K562 (cell line): ENCODE results near the gene DEF6. TPM values are rescaled to one million over a fixed set of nuclear protein-coding genes. Genes with fewer than 3 reads are reported as not detected.
A peak's percentile ranks its signal among the peaks of the same experiment; 100 is the strongest.

Experiments
- ATAC-seq: fragments of 200-7000 bp; cut with Tn5 transposase; 3 replicates; pipeline ENCODE4 v1.9.1; 2020; ENCODE audit warnings: moderate library complexity
- BruUV-seq: library from RNA; stranded (reverse); fragments of 400-500 nt; replicated peaks from 2 replicates; lab custom pipeline; 2021; lab: Mats Ljungman, UMichigan
- CTCF ChIA-PET: fragments of 300-600 bp; formaldehyde crosslinking; extraction: SDS; loops from one replicate; lab custom pipeline; 2021; ENCODE audit warnings: low intra/inter-chr PET ratio; lab: Yijun Ruan, JAX
- POLR2A ChIA-PET: fragments of 300-600, 350-650 bp; sonication (Branson Sonifier 250); formaldehyde crosslinking; extraction: SDS; loops from one replicate; lab custom pipeline; 2021; ENCODE audit warnings: antibody characterized with exemption, inconsistent platforms; lab: Yijun Ruan, JAX
- DNase-seq, 4 experiments: peaks; one replicate each; pipeline versions ENCODE4 v3.0.0 to v3.0.0-alpha.2; 2011 to 2018; ENCODE audit warnings: low spot score in 3 of 4, mixed read lengths in 3 of 4; ENCODE audit errors: extremely low read depth in 1 of 4
- FAIRE-seq: peaks from 2 replicates; lab custom pipeline; 2011; peaks lifted over from hg19 to GRCh38; lab: Jason Lieb, UNC
- H2AFZ ChIP-seq: 2 replicates; pipeline ENCODE4 v1.6.0; 2011; ENCODE audit warnings: low read depth, low read length, control low read depth, inconsistent platforms
- H3K27ac ChIP-seq: fragments of 200-600 bp; 3 replicates; pipeline ENCODE4 v1.8.0; 2011; ENCODE audit warnings: low read depth, mild to moderate bottlenecking, control low read depth, inconsistent platforms, low read length, moderate library complexity, mixed read lengths; ENCODE audit errors: extremely low read depth
- H3K27me3 ChIP-seq, 2 experiments: fragments of 300-600 bp in 1 of 2; 2 replicates in 1 of 2; 3 replicates in 1 of 2; pipeline versions ENCODE4 v1.6.0 to v1.8.0; 2011; ENCODE audit warnings: inconsistent platforms in 2 of 2, low read length in 2 of 2, mild to moderate bottlenecking in 1 of 2, mixed read lengths in 1 of 2, moderate library complexity in 1 of 2; ENCODE audit not compliant: control insufficient read depth in 2 of 2, insufficient read depth in 2 of 2
- H3K36me3 ChIP-seq: fragments of 300-600 bp; 3 replicates; pipeline ENCODE4 v1.8.0; 2011; ENCODE audit warnings: mild to moderate bottlenecking, low read length, inconsistent platforms; ENCODE audit not compliant: control insufficient read depth, insufficient read depth
- H3K4me1 ChIP-seq, 2 experiments: fragments of 200-600 bp in 1 of 2; replicated peaks in 1 of 2; 2 replicates in 1 of 2; 3 replicates in 1 of 2; pipeline versions ENCODE4 v1.5.1 to v1.8.0; 2011; ENCODE audit warnings: inconsistent platforms in 2 of 2, low read length in 2 of 2, mild to moderate bottlenecking in 1 of 2, mixed read lengths in 1 of 2, moderate library complexity in 1 of 2; ENCODE audit not compliant: control insufficient read depth in 2 of 2, insufficient read depth in 2 of 2
- H3K4me2 ChIP-seq: 2 replicates; pipeline ENCODE4 v1.6.1; 2011; ENCODE audit warnings: low read length, control low read depth, inconsistent platforms, mixed read lengths; ENCODE audit not compliant: insufficient read depth
- H3K4me3 ChIP-seq: fragments of 200-600 bp; sonication (generic), shearing (Covaris generic); 2 replicates; pipeline ENCODE4 v1.5.1; 2016; ENCODE audit warnings: control low read depth, inconsistent platforms
- H3K79me2 ChIP-seq: fragments of 200-600 bp; 3 replicates; pipeline ENCODE4 v1.8.0; 2011; ENCODE audit warnings: low read length, inconsistent platforms; ENCODE audit not compliant: control insufficient read depth, insufficient read depth
- H3K9ac ChIP-seq, 2 experiments: 2 replicates each; pipeline versions ENCODE4 v1.6.0 to v1.6.1; 2011; ENCODE audit warnings: low read depth in 2 of 2, low read length in 2 of 2, control low read depth in 1 of 2, inconsistent platforms in 1 of 2, mild to moderate bottlenecking in 1 of 2, mixed read lengths in 1 of 2; ENCODE audit not compliant: insufficient read depth in 1 of 2
- H3K9me1 ChIP-seq: one replicate; pipeline ENCODE4 v1.6.0; 2011; ENCODE audit warnings: inconsistent platforms, mild to moderate bottlenecking, low read length, moderate library complexity; ENCODE audit not compliant: control insufficient read depth, insufficient read depth
- H3K9me3 ChIP-seq: replicated peaks from 2 replicates; pipeline ENCODE4 v1.5.1; 2011; ENCODE audit warnings: low read depth, low read length, inconsistent platforms; ENCODE audit not compliant: control insufficient read depth, insufficient read depth
- H4K20me1 ChIP-seq: replicated peaks from 2 replicates; pipeline ENCODE4 v1.6.1; 2011; ENCODE audit warnings: low read length, inconsistent platforms, mixed read lengths; ENCODE audit not compliant: control insufficient read depth, insufficient read depth
- ATF3 ChIP-seq, 2 experiments: fragments of 450-650 bp in 1 of 2; sonication (generic) in 1 of 2; formaldehyde crosslinking in 1 of 2; IDR thresholded peaks in 1 of 2; conservative IDR thresholded peaks in 1 of 2; 2 replicates each; pipeline versions ENCODE4 v1.6.1 to v1.8.1; 2016 to 2023; ENCODE audit warnings: mild to moderate bottlenecking in 2 of 2, moderate library complexity in 2 of 2, inconsistent platforms in 1 of 2, missing genetic modification reagents in 1 of 2
- CUX1 ChIP-seq: fragments of 200-800 bp; sonication (Bioruptor generic); IDR thresholded peaks from 2 replicates; pipeline ENCODE4 v1.6.1; 2016; ENCODE audit warnings: missing genetic modification characterization, missing compliant biosample characterization
- MAFG ChIP-seq: fragments of 450-650 bp; conservative IDR thresholded peaks from 2 replicates; pipeline ENCODE4 v1.6.1; 2016; ENCODE audit warnings: missing genetic modification characterization, missing compliant biosample characterization
- NCOA1 ChIP-seq: fragments of 450-650 bp; IDR thresholded peaks from 2 replicates; pipeline ENCODE4 v1.6.1; 2016; ENCODE audit warnings: low read depth
- NFE2 ChIP-seq: IDR thresholded peaks from 2 replicates; pipeline ENCODE4 v1.6.1; 2014; ENCODE audit warnings: antibody characterized with exemption, low read depth
- ZNF253 ChIP-seq: fragments of 250-450 bp; sonication (Bioruptor Pico); conservative IDR thresholded peaks from 2 replicates; pipeline ENCODE4 v1.6.1; 2021; ENCODE audit warnings: mild to moderate bottlenecking
- ZNF263 ChIP-seq: sonication (generic); formaldehyde crosslinking; IDR thresholded peaks from 2 replicates; pipeline ENCODE4 v1.8.0; 2022; ENCODE audit warnings: mild to moderate bottlenecking, missing genetic modification reagents, borderline replicate concordance
- ZNF444 ChIP-seq: fragments of 250-450 bp; sonication (Bioruptor Pico); IDR thresholded peaks from 2 replicates; pipeline ENCODE4 v1.4.0; 2020; ENCODE audit warnings: mild to moderate bottlenecking, moderate library complexity
- ZNF785 ChIP-seq: fragments of 250-450 bp; sonication (Bioruptor Pico); IDR thresholded peaks from 2 replicates; pipeline ENCODE4 v1.4.0; 2020; ENCODE audit warnings: mild to moderate bottlenecking
- WGBS: fragments of 100-300 bp; shearing (Covaris generic); methylation state at CpG from one replicate; pipeline ENCODE4 v1.1.6; 2016; ENCODE audit warnings: low coverage, mixed read lengths; ENCODE audit not compliant: insufficient coverage; ENCODE audit errors: missing lambda C conversion rate; 5-methylcytosine and 5-hydroxymethylcytosine counted together
- in situ Hi-C: fragments of 300-500 bp; cut with MboI; formaldehyde crosslinking; loops from 4 replicates; pipeline ENCODE4 v1.15.0; 2018; ENCODE audit warnings: inconsistent platforms, mixed read lengths
- intact Hi-C: fragments of 100-400 bp; cut with micrococcal nuclease; formaldehyde crosslinking; loops from 2 replicates; pipeline ENCODE4 v1.14.2; 2022
- polyA plus RNA-seq, 8 experiments: library from polyadenylated mRNA; depleted of rRNA in 4 of 8; stranded (reverse) in 5 of 8; unstranded in 3 of 8; fragments of >200 nt; fragmentation: Nextera tagmentation in 2 of 8; fragmentation: Illumina TruSeq in 1 of 8; extraction: Ambion mirVana in 2 of 8; extraction: Trizol in 1 of 8; gene quantifications; 2 replicates each; pipeline versions ENCODE4 v1.2.1 to v1.2.3, GENCODE V29; 2011 to 2014; ENCODE audit warnings: inconsistent platforms in 1 of 8, missing spikeins in 1 of 8
- total RNA-seq, 7 experiments: library from RNA; depleted of rRNA in 6 of 7; stranded (reverse); fragments of >200 nt in 6 of 7; fragmentation: Illumina TruSeq in 2 of 7; extraction: Trizol in 2 of 7; gene quantifications; 2 replicates each; pipeline versions ENCODE4 v1.2.1 to v1.2.3, GENCODE V29; 2011 to 2021; ENCODE audit warnings: low replicate concordance in 1 of 7

Gene DEF6
- total and polyA plus RNA-seq, 9 of the 15 experiments (the other 6 are each of a cell fraction or from before 2014, with no cell fraction given), result 1.3 to 44.6 (median 22.7) TPM

DNA sequence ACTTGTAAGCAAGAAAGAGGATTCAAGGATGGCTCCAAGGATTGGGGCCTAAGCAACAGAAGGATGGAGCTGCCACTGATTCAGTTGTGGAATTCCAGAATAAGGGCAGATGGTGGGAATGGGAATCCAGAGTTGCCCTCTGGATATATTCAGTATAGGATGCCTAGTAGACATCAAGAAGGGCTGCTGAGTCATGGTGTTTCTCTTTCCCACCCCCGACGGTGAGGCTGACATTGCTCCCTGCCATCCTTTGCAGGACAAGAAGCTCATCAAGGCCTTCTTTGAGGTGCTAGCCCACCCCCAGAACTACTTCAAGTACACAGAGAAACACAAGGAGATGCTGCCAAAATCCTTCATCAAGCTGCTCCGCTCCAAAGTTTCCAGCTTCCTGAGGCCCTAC is 49.3 kb upstream of the DEF6 start (continued):
- TF ChIP-seq CUX1 (CRISPR knock-in tag), result no peak
- TF ChIP-seq MAFG (tag), result peak; percentile 92
- TF ChIP-seq ZNF444 (CRISPR knock-in tag), result no peak
- no peak for TF ChIP-seq ZNF785 (CRISPR knock-in tag)
- peak; percentile 95 for TF ChIP-seq NFE2

GRCh38 chr6:35248965-35249364 is 48.7 kb upstream of the DEF6 start:
- ATAC-seq (no peak; the same call in 2 of the 3 replicates), FAIRE-seq (no peak), DNase-seq (no peak)
- 57% methylated on average over 3 of the region's 3 CpGs for WGBS
- Histone ChIP-seq H2AFZ (peak overlapping the region; percentile 27; the same call in 1 of the 2 replicates), H3K4me1 (peaks cover 6 to 19% of the 10 kb centered on the region in 2 experiments; a peak in 4 of 5 replicates), H3K4me2 (no peak overlapping the region), H3K9me3 (no peaks in the 10 kb centered on the region), H3K9me1 (no peaks in the 10 kb centered on the region), H4K20me1 (no peaks in the 10 kb centered on the region), H3K27me3 (no peaks in the 10 kb centered on the region), H3K27ac (peak overlapping the region; percentile 45; the same call in 1 of the 3 replicates), H3K36me3 (peaks cover 22% of the 10 kb centered on the region; the same call in 1 of the 3 replicates), H3K4me3 (no peak overlapping the region), H3K9ac (peak overlapping the region in 1 of 2 experiments; percentile 8; a peak in 2 of 4 replicates), H3K79me2 (peaks cover 2% of the 10 kb centered on the region; the same call in 1 of the 3 replicates)
- intact Hi-C loops, result no loop called here
- no TSS peak for BruUV-seq
- ChIA-PET POLR2A (interaction anchor here (0.8 to 1.3 kb wide), 3 partner anchors 9 to 36 kb away, joined by 4 to 5 read pairs (median 5); partner anchors contain the start of gene ZNF76), CTCF (no interaction called here)
- in situ Hi-C loops, result no loop called here
- no peak for TF ChIP-seq ZNF263
- no peak for TF ChIP-seq NCOA1
- TF ChIP-seq ZNF253 (CRISPR knock-in tag), result no peak
- TF ChIP-seq ATF3 (IDR thresholded peaks at IDR 0.05), result no peak
- no peak for TF ChIP-seq ATF3 (CRISPR knock-in tag; conservative IDR thresholded peaks at IDR 0.05)
